ENCODE results near the gene SHISA8. TPM values are rescaled to one million over a fixed set of nuclear protein-coding genes. Genes with fewer than 3 reads are reported as not detected.

The SHISA8 gene
- total and polyA plus RNA-seq, 2 of the 13 experiments (the other 11 are each of a cell fraction or from before 2014, with no cell fraction given), result not detected

DNA sequence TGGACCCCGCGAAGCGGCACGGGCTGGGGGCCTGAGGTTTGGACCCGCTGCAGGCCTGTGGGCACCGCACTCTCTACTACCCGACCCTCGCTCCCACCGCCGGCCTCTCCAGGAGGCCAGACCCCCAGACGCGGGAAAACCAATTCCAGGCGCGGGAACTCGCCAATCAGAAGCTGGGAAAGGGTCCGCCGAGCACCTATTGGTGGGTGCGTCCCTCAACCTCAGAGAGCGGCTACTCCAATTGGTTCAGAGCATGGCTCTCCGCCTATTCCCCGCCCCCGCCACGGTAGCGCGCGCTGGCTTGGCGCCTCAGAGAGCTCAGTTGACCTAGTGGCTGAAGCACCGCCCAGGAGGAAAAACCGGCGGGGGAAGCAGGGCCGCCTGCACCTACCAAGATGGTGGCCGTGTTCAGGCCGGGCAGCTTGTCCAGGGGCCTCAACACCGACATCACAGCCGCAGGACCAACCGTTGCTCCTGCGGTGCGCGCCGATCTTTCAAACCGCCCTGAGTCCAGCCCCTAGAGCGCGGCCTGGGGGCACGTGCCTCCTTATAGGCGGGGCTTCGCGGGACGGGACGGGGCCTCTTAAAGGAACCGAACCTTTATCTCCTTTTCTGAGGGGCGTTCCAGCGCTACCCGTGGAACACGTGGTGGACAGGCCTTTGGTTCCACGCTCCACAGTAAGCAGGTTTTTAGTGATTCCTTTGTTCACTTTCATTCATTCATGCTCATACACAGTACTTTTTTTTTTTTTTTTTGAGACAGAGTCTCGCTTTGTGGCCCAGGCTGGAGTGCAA is 32.0 kb upstream of the SHISA8 start, which contains the start of gene CENPM (continued):
- TF ChIP-seq THAP9 (CRISPR knock-in tag; IDR thresholded peaks at IDR 0.05; ENCODE audit: borderline replicate concordance) (peak; percentile 73; the same call in 1 of the 2 replicates), ZNF496 (CRISPR knock-in tag; IDR thresholded peaks at IDR 0.05; ENCODE audit: insufficient replicate concordance) (no peak), FOXO1 (CRISPR knock-in tag; IDR thresholded peaks at IDR 0.05) (no peak), DPF2 (CRISPR knock-in tag; IDR thresholded peaks at IDR 0.05; ENCODE audit: borderline replicate concordance, low read depth) (no peak), DNMT3B (CRISPR knock-in tag; conservative IDR thresholded peaks at IDR 0.05) (no peak), ZMAT5 (CRISPR knock-in tag; IDR thresholded peaks at IDR 0.05; ENCODE audit: borderline replicate concordance, low read depth) (no peak), MIER2 (CRISPR knock-in tag; IDR thresholded peaks at IDR 0.05) (no peak), ZNF749 (CRISPR knock-in tag; IDR thresholded peaks at IDR 0.05; ENCODE audit: borderline replicate concordance) (peak; percentile 89), PCBP1 (IDR thresholded peaks at IDR 0.05; ENCODE audit: borderline replicate concordance, low read depth, low read length) (no peak; the same call in 1 of the 2 replicates), SOX6 (IDR thresholded peaks at IDR 0.05) (no peak), SOX6 (CRISPR knock-in tag; IDR thresholded peaks at IDR 0.05) (no peak; the same call in 1 of the 2 replicates), FOXC1 (CRISPR knock-in tag; IDR thresholded peaks at IDR 0.05; ENCODE audit: borderline replicate concordance) (no peak; the same call in 1 of the 2 replicates), PITX1 (CRISPR knock-in tag; IDR thresholded peaks at IDR 0.05) (peak; percentile 58; the same call in 1 of the 2 replicates), ARNTL (CRISPR knock-in tag; IDR thresholded peaks at IDR 0.05) (peak; percentile 73; the same call in 1 of the 2 replicates), ZFYVE20 (CRISPR knock-in tag; IDR thresholded peaks at IDR 0.05; ENCODE audit: borderline replicate concordance, low read depth) (no peak), NAIF1 (CRISPR knock-in tag; IDR thresholded peaks at IDR 0.05; ENCODE audit: borderline replicate concordance) (no peak), CCAR2 (optimal IDR thresholded peaks at IDR 0.05; ENCODE audit: low read depth, low read length) (no peak), KLF16 (CRISPR knock-in tag; IDR thresholded peaks at IDR 0.05) (peak in 1 of 2 experiments; percentile 31; a peak in 1 of 4 replicates), ZNF788 (CRISPR knock-in tag; IDR thresholded peaks at IDR 0.05; ENCODE audit: borderline replicate concordance) (peak; percentile 84; the same call in 1 of the 2 replicates), RAD21 (CRISPR knock-in tag; IDR thresholded peaks at IDR 0.05) (no peak), ATF7 (IDR thresholded peaks at IDR 0.05) (no peak), ATF7 (CRISPR knock-in tag; IDR thresholded peaks at IDR 0.05) (peak; percentile 81), FOXK2 (IDR thresholded peaks at IDR 0.05) (no peak), IRX3 (CRISPR knock-in tag; IDR thresholded peaks at IDR 0.05; ENCODE audit: borderline replicate concordance, low read depth) (peak; percentile 92; the same call in 1 of the 2 replicates)
- TF ChIP-seq, protein P1, sequence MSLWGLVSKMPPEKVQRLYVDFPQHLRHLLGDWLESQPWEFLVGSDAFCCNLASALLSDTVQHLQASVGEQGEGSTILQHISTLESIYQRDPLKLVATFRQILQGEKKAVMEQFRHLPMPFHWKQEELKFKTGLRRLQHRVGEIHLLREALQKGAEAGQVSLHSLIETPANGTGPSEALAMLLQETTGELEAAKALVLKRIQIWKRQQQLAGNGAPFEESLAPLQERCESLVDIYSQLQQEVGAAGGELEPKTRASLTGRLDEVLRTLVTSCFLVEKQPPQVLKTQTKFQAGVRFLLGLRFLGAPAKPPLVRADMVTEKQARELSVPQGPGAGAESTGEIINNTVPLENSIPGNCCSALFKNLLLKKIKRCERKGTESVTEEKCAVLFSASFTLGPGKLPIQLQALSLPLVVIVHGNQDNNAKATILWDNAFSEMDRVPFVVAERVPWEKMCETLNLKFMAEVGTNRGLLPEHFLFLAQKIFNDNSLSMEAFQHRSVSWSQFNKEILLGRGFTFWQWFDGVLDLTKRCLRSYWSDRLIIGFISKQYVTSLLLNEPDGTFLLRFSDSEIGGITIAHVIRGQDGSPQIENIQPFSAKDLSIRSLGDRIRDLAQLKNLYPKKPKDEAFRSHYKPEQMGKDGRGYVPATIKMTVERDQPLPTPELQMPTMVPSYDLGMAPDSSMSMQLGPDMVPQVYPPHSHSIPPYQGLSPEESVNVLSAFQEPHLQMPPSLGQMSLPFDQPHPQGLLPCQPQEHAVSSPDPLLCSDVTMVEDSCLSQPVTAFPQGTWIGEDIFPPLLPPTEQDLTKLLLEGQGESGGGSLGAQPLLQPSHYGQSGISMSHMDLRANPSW (CRISPR knock-in tag; IDR thresholded peaks at IDR 0.05; ENCODE audit: borderline replicate concordance), result peak; percentile 87; the same call in 1 of the 2 replicates

All from HepG2 (cell line).